Neuronal stem cell (in vitro differentiated cells): ENCODE results near the gene TTC6.

Source experiments
- DNase-seq: peaks from one replicate; pipeline ENCODE4 v3.0.0-alpha.2; 2013; ENCODE audit warnings: low spot score
- H2AFZ ChIP-seq: one replicate; pipeline ENCODE4 v1.6.1; 2013; ENCODE audit warnings: mild to moderate bottlenecking, low read length, inconsistent platforms
- H2AK5ac ChIP-seq: 2 replicates; pipeline ENCODE4 v1.6.1; 2013; ENCODE audit warnings: low read depth, mild to moderate bottlenecking, inconsistent platforms, low read length, moderate library complexity, mixed read lengths
- H2BK120ac ChIP-seq: 2 replicates; pipeline ENCODE4 v1.6.1; 2013; ENCODE audit warnings: low read depth, mild to moderate bottlenecking, inconsistent platforms, low read length, moderate library complexity, mixed read lengths
- H2BK12ac ChIP-seq: one replicate; pipeline ENCODE4 v1.6.1; 2013; ENCODE audit warnings: low read length, inconsistent platforms
- H2BK15ac ChIP-seq: 2 replicates; pipeline ENCODE4 v1.6.1; 2013; ENCODE audit warnings: mild to moderate bottlenecking, low read length, inconsistent platforms, mixed read lengths
- H2BK5ac ChIP-seq: one replicate; pipeline ENCODE4 v1.6.1; 2013; ENCODE audit warnings: inconsistent platforms, mild to moderate bottlenecking, low read length, moderate library complexity
- H3K14ac ChIP-seq: one replicate; pipeline ENCODE4 v1.6.1; 2013; ENCODE audit warnings: low read length, inconsistent platforms
- H3K18ac ChIP-seq: 2 replicates; pipeline ENCODE4 v1.6.1; 2013; ENCODE audit warnings: low read length, inconsistent platforms
- H3K23ac ChIP-seq: 2 replicates; pipeline ENCODE4 v1.6.1; 2013; ENCODE audit warnings: low read depth, mild to moderate bottlenecking, mixed read lengths, low read length, inconsistent platforms; ENCODE audit not compliant: poor library complexity
- H3K27ac ChIP-seq: replicated peaks from 3 replicates; pipeline ENCODE4 v1.5.1; 2013; ENCODE audit warnings: low read length, inconsistent platforms
- H3K27me3 ChIP-seq, 3 experiments: 2 replicates each; pipeline ENCODE4 v1.6.1; 2013; ENCODE audit warnings: low read length in 3 of 3, mild to moderate bottlenecking in 2 of 3, inconsistent platforms in 1 of 3, low read depth in 1 of 3, mixed read lengths in 1 of 3, moderate library complexity in 1 of 3; ENCODE audit not compliant: control insufficient read depth in 3 of 3, insufficient read depth in 3 of 3
- H3K36me3 ChIP-seq, 2 donors: replicated peaks in 1 of 2; 2 replicates each; pipeline ENCODE4 v1.6.1; 2013; ENCODE audit warnings: low read length in 2 of 2; ENCODE audit not compliant: control insufficient read depth in 2 of 2, insufficient read depth in 2 of 2
- H3K4ac ChIP-seq: 2 replicates; pipeline ENCODE4 v1.6.1; 2013; ENCODE audit warnings: inconsistent platforms, mild to moderate bottlenecking, low read length, moderate library complexity
- H3K4me1 ChIP-seq, 2 donors: 1 replicate in 1 of 2; 2 replicates in 1 of 2; pipeline ENCODE4 v1.6.1; 2013; ENCODE audit warnings: low read length in 2 of 2, low read depth in 1 of 2; ENCODE audit not compliant: control insufficient read depth in 2 of 2, insufficient read depth in 1 of 2
- H3K4me2 ChIP-seq: one replicate; pipeline ENCODE4 v1.6.1; 2013; ENCODE audit warnings: mild to moderate bottlenecking, low read length, inconsistent platforms; ENCODE audit not compliant: insufficient read depth, poor library complexity, severe bottlenecking
- H3K4me3 ChIP-seq, 2 donors: 2 replicates each; pipeline ENCODE4 v1.5.1; 2013; ENCODE audit warnings: low read length in 2 of 2, mild to moderate bottlenecking in 2 of 2, inconsistent platforms in 1 of 2, moderate library complexity in 1 of 2
- H3K79me1 ChIP-seq: one replicate; pipeline ENCODE4 v1.6.1; 2013; ENCODE audit warnings: low read depth, mild to moderate bottlenecking, inconsistent platforms, low read length, moderate library complexity
- H3K9ac ChIP-seq: one replicate; pipeline ENCODE4 v1.6.1; 2013; ENCODE audit warnings: mild to moderate bottlenecking, low read depth, low read length, inconsistent platforms; ENCODE audit not compliant: poor library complexity
- H3K9me3 ChIP-seq, 2 donors: replicated peaks in 1 of 2; 2 replicates each; pipeline versions ENCODE3 to v1.6.1; 2013; ENCODE audit warnings: low read length in 2 of 2, mild to moderate bottlenecking in 2 of 2, inconsistent platforms in 1 of 2, low read depth in 1 of 2, mixed read lengths in 1 of 2, moderate library complexity in 1 of 2; ENCODE audit not compliant: control insufficient read depth in 2 of 2, insufficient read depth in 1 of 2
- H4K8ac ChIP-seq: one replicate; pipeline ENCODE4 v1.6.1; 2013; ENCODE audit warnings: low read depth, mild to moderate bottlenecking, inconsistent platforms, low read length, moderate library complexity
- H4K91ac ChIP-seq: one replicate; pipeline ENCODE4 v1.6.1; 2013; ENCODE audit warnings: low read length, low read depth, mild to moderate bottlenecking, inconsistent platforms; ENCODE audit not compliant: poor library complexity
- WGBS, 2 donors: extraction: QIAGEN DNeasy Blood & Tissue Kit; methylation state at CpG; one replicate each; pipeline ENCODE4 v1.1.7; 2013; ENCODE audit warnings: missing lambda C conversion rate in 2 of 2, mixed read lengths in 1 of 2; ENCODE audit not compliant: insufficient read length in 2 of 2, insufficient replicate concordance in 1 of 2; ENCODE audit errors: extremely low coverage in 2 of 2; 5-methylcytosine and 5-hydroxymethylcytosine counted together

Gene TTC6

GRCh38 chr14:37587881-37588666 lies 7.4 kb upstream of the TTC6 start:
- Histone ChIP-seq H3K4me1 (peaks cover 7 to 16% of the 10 kb centered on the region in 2 donors), H3K27ac (no peak overlapping the region), H3K79me1 (peaks cover 2% of the 10 kb centered on the region), H3K27me3 (peaks cover 32 to 98% (median 84%) of the 10 kb centered on the region in 3 experiments), H2BK15ac (no peak overlapping the region), H2BK12ac (no peak overlapping the region), H3K9ac (no peak overlapping the region), H2BK120ac (no peak overlapping the region), H3K23ac (peak overlapping the region; percentile 39), H2AFZ (peak overlapping the region; percentile 92), H3K14ac (no peak overlapping the region), H3K4me2 (peak overlapping the region; percentile 86), H3K18ac (peak overlapping the region; percentile 77), H2BK5ac (no peak overlapping the region), H4K91ac (no peak overlapping the region), H3K4me3 (peak overlapping the region; percentile 33 to 56), H3K36me3 (no peaks in the 10 kb centered on the region), H3K9me3 (no peaks in the 10 kb centered on the region), H3K4ac (no peak overlapping the region), H4K8ac (no peak overlapping the region), H2AK5ac (no peak overlapping the region)
- WGBS, 2 donors = no CpG with 5 or more reads among the region's 63 CpGs
- DNase-seq = no peak

- WGBS, 2 donors = no CpG with 5 or more reads among the region's 6 CpGs
- H4K91ac ChIP-seq = no peak overlapping the region
- no peak overlapping the region for H2BK12ac ChIP-seq
- no peak overlapping the region for H3K9ac ChIP-seq
- DNase-seq = no peak
- H3K4ac ChIP-seq = no peak overlapping the region
- H3K18ac ChIP-seq = no peak overlapping the region
- peak overlapping the region; percentile 86 for H3K4me2 ChIP-seq
- no peak overlapping the region for H3K14ac ChIP-seq
- no peak overlapping the region for H4K8ac ChIP-seq
- peaks cover 5 to 15% of the 10 kb centered on the region in 2 donors for H3K4me1 ChIP-seq
- H3K79me1 ChIP-seq = peaks cover 2% of the 10 kb centered on the region
- H3K27ac ChIP-seq = no peak overlapping the region
- peak overlapping the region; percentile 92 for H2AFZ ChIP-seq
- peak overlapping the region in 1 of 2 donors; percentile 33 for H3K4me3 ChIP-seq
- peak overlapping the region; percentile 39 for H3K23ac ChIP-seq
- H2AK5ac ChIP-seq = no peak overlapping the region
- H2BK5ac ChIP-seq = no peak overlapping the region
- H3K9me3 ChIP-seq = no peaks in the 10 kb centered on the region
- peaks cover 32 to 98% (median 84%) of the 10 kb centered on the region in 3 experiments for H3K27me3 ChIP-seq
- H3K36me3 ChIP-seq = no peaks in the 10 kb centered on the region
- no peak overlapping the region for H2BK120ac ChIP-seq
- H2BK15ac ChIP-seq = no peak overlapping the region
Observed at GRCh38 chr14:37588667-37588955, 6.8 kb upstream of the TTC6 start.

- H4K91ac ChIP-seq = no peak overlapping the region
- no peak overlapping the region for H3K23ac ChIP-seq
- H2BK5ac ChIP-seq = no peak overlapping the region
- no peaks in the 10 kb centered on the region for H3K36me3 ChIP-seq
- H2AK5ac ChIP-seq = no peak overlapping the region
- H4K8ac ChIP-seq = no peak overlapping the region
- no peaks in the 10 kb centered on the region for H3K9me3 ChIP-seq
- no peak for DNase-seq
- H2AFZ ChIP-seq = no peak overlapping the region
- H3K27me3 ChIP-seq = peaks cover 32 to 98% (median 84%) of the 10 kb centered on the region in 3 experiments
- H3K4me1 ChIP-seq = peaks cover 5 to 13% of the 10 kb centered on the region in 2 donors
- WGBS, 2 donors = no CpG with 5 or more reads among the region's 16 CpGs
- H3K27ac ChIP-seq = no peak overlapping the region
- peaks cover 2% of the 10 kb centered on the region for H3K79me1 ChIP-seq
- H3K14ac ChIP-seq = no peak overlapping the region
- no peak overlapping the region for H3K18ac ChIP-seq
- H3K4ac ChIP-seq = no peak overlapping the region
- H3K4me3 ChIP-seq = no peak overlapping the region
- H2BK12ac ChIP-seq = no peak overlapping the region
- H2BK120ac ChIP-seq = no peak overlapping the region
- H3K9ac ChIP-seq = no peak overlapping the region
- no peak overlapping the region for H2BK15ac ChIP-seq
- no peak overlapping the region for H3K4me2 ChIP-seq
Observed at GRCh38 chr14:37588956-37589714, 6.3 kb upstream of the TTC6 start.

- H2BK15ac ChIP-seq = no peak overlapping the region
- H4K8ac ChIP-seq = no peak overlapping the region
- WGBS, 2 donors = no CpG with 5 or more reads among the region's 6 CpGs
- DNase-seq = no peak
- no peak overlapping the region for H2BK120ac ChIP-seq
- H3K9me3 ChIP-seq = no peaks in the 10 kb centered on the region
- H4K91ac ChIP-seq = no peak overlapping the region
- H3K9ac ChIP-seq = no peak overlapping the region
- no peaks in the 10 kb centered on the region for H3K36me3 ChIP-seq
- H2BK12ac ChIP-seq = no peak overlapping the region
- H3K4ac ChIP-seq = no peak overlapping the region
- no peak overlapping the region for H3K18ac ChIP-seq
- H3K79me1 ChIP-seq = peaks cover 2% of the 10 kb centered on the region
- H3K23ac ChIP-seq = no peak overlapping the region
- H2AK5ac ChIP-seq = no peak overlapping the region
- no peak overlapping the region for H3K4me3 ChIP-seq
- no peak overlapping the region for H3K4me2 ChIP-seq
- peaks cover 26 to 98% (median 83%) of the 10 kb centered on the region in 3 experiments for H3K27me3 ChIP-seq
- H2BK5ac ChIP-seq = no peak overlapping the region
- H3K14ac ChIP-seq = no peak overlapping the region
- H2AFZ ChIP-seq = no peak overlapping the region
- H3K27ac ChIP-seq = no peak overlapping the region
- H3K4me1 ChIP-seq = peaks cover 3 to 8% of the 10 kb centered on the region in 2 donors
Observed at GRCh38 chr14:37589715-37590427, 5.6 kb upstream of the TTC6 start.
